Neural crest cell (in vitro differentiated cells): Measurements from ENCODE around the gene LRTM2. TPM values are rescaled to one million over a fixed set of nuclear protein-coding genes. Genes with fewer than 3 reads are reported as not detected.

Experiments
- DNase-seq: peaks from one replicate; pipeline ENCODE4 v3.0.0; 2021; ENCODE audit warnings: low read depth, mixed read lengths, low spot score
- H3K27ac Mint-ChIP-seq: one replicate; pipeline ENCODE4 v1.8.0; 2021; ENCODE audit warnings: mild to moderate bottlenecking, mixed read lengths; ENCODE audit not compliant: unreplicated experiment
- H3K27me3 Mint-ChIP-seq: 2 replicates; pipeline ENCODE4 v1.8.0; 2021; ENCODE audit warnings: low read depth, mild to moderate bottlenecking, mixed read lengths
- H3K36me3 Mint-ChIP-seq: 2 replicates; pipeline ENCODE4 v1.8.0; 2021; ENCODE audit warnings: low read depth, mild to moderate bottlenecking, mixed read lengths
- H3K4me1 Mint-ChIP-seq: 2 replicates; pipeline ENCODE4 v1.8.0; 2021; ENCODE audit warnings: mixed read lengths
- H3K4me3 Mint-ChIP-seq: one replicate; pipeline ENCODE4 v1.8.0; 2021; ENCODE audit warnings: mild to moderate bottlenecking, mixed read lengths
- H3K9me3 Mint-ChIP-seq: 2 replicates; pipeline ENCODE4 v1.8.0; 2021; ENCODE audit warnings: mixed read lengths
- CTCF ChIP-seq: fragments of 200-600 bp; sonication (generic); conservative IDR thresholded peaks from 2 replicates; pipeline ENCODE4 v1.5.0; 2021; ENCODE audit warnings: antibody characterized with exemption, mild to moderate bottlenecking
- total RNA-seq: library from RNA; stranded (reverse); gene quantifications from 2 replicates; pipeline ENCODE4 v1.2.1, GENCODE V29; 2021

LRTM2 gene
- total RNA-seq, 1 donor from 2014 or later, result 0.19 TPM

DNA sequence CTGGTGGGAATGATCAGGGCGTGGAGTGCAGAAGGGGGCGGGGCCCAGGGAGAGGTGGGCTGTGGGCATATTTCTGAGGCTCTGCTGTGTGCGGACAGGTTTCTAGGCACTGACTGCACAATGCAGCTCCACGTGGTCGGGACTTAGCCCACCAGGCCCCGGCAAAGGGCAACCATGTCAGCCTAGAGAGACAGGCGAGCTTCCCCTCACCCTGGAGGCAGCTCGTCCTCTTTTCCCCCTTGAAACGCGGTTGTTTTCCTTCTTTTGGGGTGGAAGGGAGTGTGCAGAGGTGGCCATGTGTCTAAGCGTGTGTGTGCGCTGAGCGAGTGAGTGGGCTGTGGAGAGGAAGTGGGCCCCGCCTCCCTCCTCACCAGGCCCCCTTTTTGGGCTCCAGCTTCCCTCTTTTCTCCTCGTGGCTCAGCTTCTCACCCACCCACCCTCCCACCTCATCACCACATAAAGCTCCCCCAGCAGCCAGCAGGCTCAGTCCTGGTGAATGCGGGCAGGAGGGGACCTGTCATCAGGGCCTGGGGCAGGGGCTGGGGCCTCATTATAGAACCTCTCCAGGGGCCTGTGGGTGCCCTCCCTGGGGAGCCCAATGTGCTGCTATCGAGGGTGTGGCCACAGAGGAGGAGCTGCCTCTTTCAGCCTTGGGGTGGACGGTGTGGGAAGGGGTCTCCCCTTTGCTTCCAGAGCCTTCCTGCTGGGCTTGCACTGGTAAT lies 22.0 kb downstream of the LRTM2 start:
- DNase-seq, result no peak
- Mint-ChIP-seq H3K27ac (no peak overlapping the region), H3K4me1 (peaks cover 57% of the 10 kb centered on the region), H3K4me3 (no peak overlapping the region), H3K9me3 (no peaks in the 10 kb centered on the region), H3K27me3 (peaks cover 5% of the 10 kb centered on the region), H3K36me3 (no peaks in the 10 kb centered on the region)
- TF ChIP-seq CTCF, result no peak

DNA sequence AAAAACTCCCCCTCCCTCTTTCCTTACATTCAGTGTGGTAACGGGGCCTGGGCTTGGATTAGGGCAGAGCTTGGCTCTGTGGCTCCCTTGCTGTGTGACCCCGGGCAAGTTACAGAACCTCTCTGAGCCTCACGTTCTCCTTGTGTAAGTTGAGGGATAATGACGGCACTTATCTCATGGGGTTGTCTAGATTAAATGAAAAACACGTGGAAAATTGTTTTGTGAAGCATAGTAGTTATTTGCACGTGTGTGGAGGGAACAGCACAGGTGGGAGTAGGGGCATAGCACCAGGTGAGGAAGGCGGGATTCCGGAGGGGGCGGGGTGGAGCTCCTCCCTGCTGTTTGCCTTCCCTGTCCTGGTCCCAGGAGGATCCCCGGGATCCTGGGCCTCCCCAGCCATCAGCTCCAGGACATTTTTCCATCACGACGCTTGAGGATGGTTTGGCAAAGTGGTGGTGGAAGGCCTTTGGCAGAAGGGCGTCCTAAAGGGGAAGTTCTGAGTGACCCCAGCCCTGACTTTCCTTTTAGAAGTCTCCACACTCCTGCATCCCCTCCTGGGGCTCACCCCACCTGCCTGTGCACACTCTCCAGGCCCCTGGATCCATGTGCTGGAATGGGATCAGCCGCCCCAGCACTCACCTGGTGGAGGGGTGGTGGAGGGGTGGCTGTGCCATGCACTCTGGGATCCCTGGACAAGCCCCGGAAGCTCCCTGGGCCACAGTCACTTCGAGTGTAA lies 22.7 kb downstream of the LRTM2 start:
- no peak for TF ChIP-seq CTCF
- Mint-ChIP-seq H3K27ac (no peak overlapping the region), H3K36me3 (no peaks in the 10 kb centered on the region), H3K4me1 (peaks cover 53% of the 10 kb centered on the region), H3K9me3 (no peaks in the 10 kb centered on the region), H3K27me3 (peaks cover 5% of the 10 kb centered on the region), H3K4me3 (no peak overlapping the region)
- DNase-seq, result no peak

- no peak for DNase-seq
- no peaks in the 10 kb centered on the region for H3K9me3 Mint-ChIP-seq
- no peak for TF ChIP-seq CTCF
- peaks cover 50% of the 10 kb centered on the region for H3K4me1 Mint-ChIP-seq
- H3K27me3 Mint-ChIP-seq, result peaks cover 5% of the 10 kb centered on the region
- H3K27ac Mint-ChIP-seq, result no peak overlapping the region
- no peak overlapping the region for H3K4me3 Mint-ChIP-seq
- H3K36me3 Mint-ChIP-seq, result no peaks in the 10 kb centered on the region
Measured at GRCh38 chr12:1843641-1844005, 23.3 kb downstream of the LRTM2 start.

GRCh38 chr12:1844223-1844622 lies 23.9 kb downstream of the LRTM2 start:
- Mint-ChIP-seq H3K4me1 (peaks cover 48% of the 10 kb centered on the region), H3K36me3 (no peaks in the 10 kb centered on the region), H3K27ac (peak overlapping the region; percentile 81), H3K4me3 (no peak overlapping the region), H3K27me3 (peaks cover 5% of the 10 kb centered on the region), H3K9me3 (no peaks in the 10 kb centered on the region)
- DNase-seq, result no peak
- no peak for TF ChIP-seq CTCF

DNA sequence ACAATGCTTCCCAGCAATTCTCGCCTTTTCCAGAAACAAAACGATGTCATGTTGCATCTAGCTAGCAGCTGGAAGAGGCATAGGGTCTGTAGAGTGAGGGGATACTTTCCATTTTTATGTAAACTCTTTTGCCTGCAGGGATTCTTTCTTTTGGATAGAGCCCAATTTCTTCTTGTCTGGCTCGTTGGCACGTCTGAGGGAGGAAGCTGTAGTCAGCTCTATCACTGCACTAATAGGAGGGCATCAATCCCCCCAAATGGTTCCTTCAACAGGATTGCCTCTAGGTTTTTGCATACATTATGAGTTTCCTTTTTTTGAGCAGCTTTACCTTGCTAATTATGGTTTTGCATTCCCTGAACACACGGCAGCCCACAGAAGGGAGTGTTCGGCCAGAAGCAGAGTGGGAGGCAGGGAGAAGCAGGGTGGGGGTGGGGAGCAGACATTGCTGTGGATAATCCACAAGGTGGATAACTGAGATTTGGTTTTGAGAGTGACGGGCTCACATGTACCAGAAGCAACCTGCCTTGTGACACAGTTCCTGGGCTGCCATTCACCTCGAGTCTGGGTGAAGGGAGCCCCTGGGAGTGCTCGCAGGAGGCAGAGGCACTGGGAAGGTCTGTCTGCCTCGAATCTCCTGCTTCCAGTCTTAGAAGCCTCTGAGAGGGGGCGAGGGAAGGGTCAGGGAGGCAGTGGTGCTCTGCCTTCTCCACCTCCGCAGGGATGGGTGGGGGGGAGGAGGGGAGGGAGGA lies 24.5 kb downstream of the LRTM2 start:
- H3K4me3 Mint-ChIP-seq, result no peak overlapping the region
- H3K9me3 Mint-ChIP-seq, result no peaks in the 10 kb centered on the region
- DNase-seq, result no peak
- peaks cover 41% of the 10 kb centered on the region for H3K4me1 Mint-ChIP-seq
- no peak for TF ChIP-seq CTCF
- H3K36me3 Mint-ChIP-seq, result no peaks in the 10 kb centered on the region
- H3K27me3 Mint-ChIP-seq, result peaks cover 5% of the 10 kb centered on the region
- H3K27ac Mint-ChIP-seq, result no peak overlapping the region
